C4-2B (cell line): ENCODE measurements around the gene SMPD3.

Experiments used
- CTCF ChIP-seq: fragments of 450-650 bp; conservative IDR thresholded peaks from 2 replicates; pipeline ENCODE4 v1.5.1; 2017; ENCODE audit warnings: mild to moderate bottlenecking
- ZFX ChIP-seq: fragments of 450-650 bp; IDR thresholded peaks from 2 replicates; pipeline ENCODE4 v1.6.1; 2017

- no peak for TF ChIP-seq CTCF
- no peak for TF ChIP-seq ZFX
These were observed 11.8 kb upstream of the SMPD3 start for GRCh38 chr16:68460067-68460466.
